VCaP (cell line): ENCODE results near the gene AMN1.

Source experiments
- H3K27ac ChIP-seq: fragments of 450-650 bp; 2 replicates; pipeline ENCODE4 v1.5.1; 2017
- TF ChIP-seq, protein P1 (sequence below): fragments of 450-650 bp; conservative IDR thresholded peaks from 2 replicates; pipeline ENCODE4 v1.5.1; 2017; ENCODE audit warnings: mild to moderate bottlenecking, moderate library complexity

AMN1 gene

GRCh38 chr12:31647086-31647491 lies 81.7 kb downstream of the AMN1 start:
- TF ChIP-seq, protein P1, sequence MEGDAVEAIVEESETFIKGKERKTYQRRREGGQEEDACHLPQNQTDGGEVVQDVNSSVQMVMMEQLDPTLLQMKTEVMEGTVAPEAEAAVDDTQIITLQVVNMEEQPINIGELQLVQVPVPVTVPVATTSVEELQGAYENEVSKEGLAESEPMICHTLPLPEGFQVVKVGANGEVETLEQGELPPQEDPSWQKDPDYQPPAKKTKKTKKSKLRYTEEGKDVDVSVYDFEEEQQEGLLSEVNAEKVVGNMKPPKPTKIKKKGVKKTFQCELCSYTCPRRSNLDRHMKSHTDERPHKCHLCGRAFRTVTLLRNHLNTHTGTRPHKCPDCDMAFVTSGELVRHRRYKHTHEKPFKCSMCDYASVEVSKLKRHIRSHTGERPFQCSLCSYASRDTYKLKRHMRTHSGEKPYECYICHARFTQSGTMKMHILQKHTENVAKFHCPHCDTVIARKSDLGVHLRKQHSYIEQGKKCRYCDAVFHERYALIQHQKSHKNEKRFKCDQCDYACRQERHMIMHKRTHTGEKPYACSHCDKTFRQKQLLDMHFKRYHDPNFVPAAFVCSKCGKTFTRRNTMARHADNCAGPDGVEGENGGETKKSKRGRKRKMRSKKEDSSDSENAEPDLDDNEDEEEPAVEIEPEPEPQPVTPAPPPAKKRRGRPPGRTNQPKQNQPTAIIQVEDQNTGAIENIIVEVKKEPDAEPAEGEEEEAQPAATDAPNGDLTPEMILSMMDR, result no peak
- peak overlapping the region; percentile 46 for H3K27ac ChIP-seq

- H3K27ac ChIP-seq, result peak overlapping the region; percentile 46; the same call in 1 of the 2 replicates
- TF ChIP-seq, protein P1, result no peak
Measured at GRCh38 chr12:31645924-31646323, 82.9 kb downstream of the AMN1 start.

DNA sequence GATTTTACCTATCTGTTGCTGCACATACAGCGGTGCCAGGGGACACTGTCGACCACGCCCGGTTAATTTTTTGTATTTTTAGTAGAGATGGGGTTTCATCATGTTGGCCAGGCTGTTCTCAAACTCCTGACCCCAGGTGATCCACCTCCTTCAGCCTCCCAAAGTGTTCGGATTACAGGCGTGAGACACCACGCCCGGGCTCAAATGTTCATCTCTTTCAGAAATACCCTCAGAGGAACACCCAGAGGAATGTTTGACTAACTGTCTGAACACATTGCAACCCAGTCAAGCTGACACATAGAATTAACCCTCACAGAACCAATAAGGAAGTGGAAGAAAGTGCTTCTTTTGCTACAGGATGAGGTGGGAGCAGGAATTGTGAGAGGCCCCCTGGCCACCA lies 84.3 kb downstream of the AMN1 start:
- no peak overlapping the region for H3K27ac ChIP-seq
- TF ChIP-seq, protein P1, result no peak

DNA sequence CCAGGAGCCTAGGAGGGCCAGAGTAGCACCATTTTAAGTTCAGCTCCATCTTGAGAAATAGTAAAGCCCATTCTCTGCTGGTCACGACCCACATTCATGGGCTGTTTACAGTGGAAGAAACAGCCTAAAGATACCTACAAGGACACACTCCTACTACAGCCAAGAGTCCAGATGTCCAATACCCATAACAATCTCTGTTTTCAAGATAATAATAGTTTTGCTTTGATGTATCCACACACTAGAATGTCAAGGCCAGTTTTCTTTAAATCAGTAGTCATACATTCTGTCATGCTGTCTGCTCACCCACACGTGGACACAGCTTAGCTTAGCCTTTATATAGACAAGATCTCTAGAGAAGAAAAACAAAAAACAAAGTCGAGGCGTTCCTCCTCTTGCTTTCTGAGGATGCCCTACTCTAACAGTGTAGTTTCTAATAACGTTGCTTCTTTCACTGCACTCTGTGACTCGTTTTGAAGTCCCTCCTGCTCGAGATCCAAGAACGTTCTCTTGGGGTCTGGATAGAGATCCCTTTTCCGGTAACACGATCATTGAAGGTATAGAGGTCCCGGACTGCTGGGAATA lies 87.2 kb downstream of the AMN1 start:
- TF ChIP-seq, protein P1, result no peak
- no peak overlapping the region for H3K27ac ChIP-seq

- no peak overlapping the region for H3K27ac ChIP-seq
- TF ChIP-seq, protein P1, result no peak
Measured at GRCh38 chr12:31634620-31635019, 94.2 kb downstream of the AMN1 start.

DNA sequence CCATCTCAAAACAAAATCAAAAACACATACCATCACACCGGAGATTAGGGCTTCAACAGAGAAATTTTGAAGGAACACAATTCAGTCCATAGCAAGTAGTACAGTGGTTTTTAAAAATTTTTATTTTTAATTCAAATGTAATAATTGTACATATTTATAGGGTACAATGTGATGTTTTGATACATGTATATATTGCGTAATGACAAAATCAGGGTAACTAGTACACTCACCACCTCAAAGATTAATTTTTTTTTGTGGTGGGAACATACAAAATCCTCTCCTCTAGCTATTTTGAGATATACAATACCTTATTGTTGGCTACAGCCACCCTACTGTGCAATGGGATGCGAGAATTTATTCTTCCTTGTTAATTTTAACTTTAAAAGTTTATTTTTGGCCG lies 95.4 kb downstream of the AMN1 start:
- no peak overlapping the region for H3K27ac ChIP-seq
- TF ChIP-seq, protein P1, result no peak

GRCh38 chr12:31631809-31632208 lies 97.0 kb downstream of the AMN1 start:
- no peak overlapping the region for H3K27ac ChIP-seq
- TF ChIP-seq, protein P1, result no peak
